K562 treated with DMSO at 1 percent for 24 hours (cell line): Measurements from ENCODE around the gene GMDS. TPM values are rescaled to one million over a fixed set of nuclear protein-coding genes. Genes with fewer than 3 reads are reported as not detected.

Source experiments
- total RNA-seq: library from RNA; unstranded; fragments of 300-600 nt; gene quantifications from 2 replicates; pipeline ENCODE4 v1.2.3, GENCODE V29; 2022; ENCODE audit warnings: low read depth; ENCODE audit not compliant: insufficient read depth

GMDS gene
- total RNA-seq: 17.8 and 18.1 TPM in 2 replicates

GRCh38 chr6:2245103-2245876, at the start of gene GMDS:
GMDS (minus strand) TSS chr6:2245605.

GRCh38 chr6:1609648-1610496, 635.5 kb downstream of the GMDS start, which contains the start of gene FOXC1:
FOXC1 (plus strand) TSS chr6:1609915; CDS start chr6:1610446, 531 bp downstream.

